Prostate gland (tissue), 2 donors: ENCODE measurements around the gene TRIM56. TPM values are rescaled to one million over a fixed set of nuclear protein-coding genes. Genes with fewer than 3 reads are reported as not detected.
A peak's percentile ranks its signal among the peaks of the same experiment; 100 is the strongest.
"Not testable (repeated sequence)": the region's sequence is repeated elsewhere in the genome, so short reads cannot be mapped to it uniquely, and the experiment has no call there.

Source experiments
- DNase-seq: peaks from one replicate; pipeline ENCODE4 v3.0.0-alpha.2; 2019; ENCODE audit warnings: low spot score
- H3K27ac ChIP-seq, 2 donors: fragments of 200-600 bp; sonication (generic); 2 replicates each; pipeline ENCODE4 v1.5.1; 2017 to 2019
- H3K27me3 ChIP-seq: fragments of 200-600 bp; sonication (generic); replicated peaks from 2 replicates; pipeline ENCODE4 v1.5.1; 2019; ENCODE audit not compliant: insufficient read depth
- H3K36me3 ChIP-seq, 2 donors: fragments of 200-600 bp; sonication (generic); 1 replicate in 1 of 2; 2 replicates in 1 of 2; pipeline versions ENCODE4 v1.5.1 to v1.8.1; 2017 to 2019
- H3K4me1 ChIP-seq: fragments of 200-600 bp; sonication (generic); replicated peaks from 2 replicates; pipeline ENCODE4 v1.5.1; 2019
- H3K4me3 ChIP-seq, 2 donors: fragments of 200-600 bp; sonication (generic); 2 replicates each; pipeline ENCODE4 v1.5.1; 2017 to 2019
- H3K9me3 ChIP-seq: fragments of 200-600 bp; sonication (generic); 2 replicates; pipeline ENCODE4 v1.5.1; 2017
- POLR2A ChIP-seq: fragments of 450-650 bp; IDR thresholded peaks from one replicate; pipeline ENCODE4 v1.6.1; 2016; ENCODE audit warnings: antibody characterized with exemption, mild to moderate bottlenecking
- POLR2AphosphoS5 ChIP-seq: sonication (generic); formaldehyde crosslinking; IDR thresholded peaks from one replicate; pipeline ENCODE4 v1.6.1; 2017; ENCODE audit warnings: antibody characterized with exemption
- WGBS: methylation state at CpG from one replicate; pipeline ENCODE4 v1.1.5; 2018; 5-methylcytosine and 5-hydroxymethylcytosine counted together
- intact Hi-C: fragments of 100-400 bp; cut with DNase I; formaldehyde crosslinking; loops from one replicate; pipeline ENCODE4 v1.14.2; 2022
- total RNA-seq, 2 donors: library from RNA; depleted of rRNA; stranded (reverse); fragments of >200 nt; gene quantifications; one replicate each; pipeline ENCODE4 v1.1.0, GENCODE V29; 2016
- TF ChIP-seq, protein P1 (sequence below), 4 experiments: fragments of 200-600 bp in 2 of 4; fragments of 450-650 bp in 2 of 4; sonication (generic) in 2 of 4; IDR thresholded peaks; 1 replicate in 3 of 4; 2 replicates in 1 of 4; pipeline ENCODE4 v1.5.1; 2016 to 2019; ENCODE audit warnings: antibody characterized with exemption in 4 of 4, mild to moderate bottlenecking in 2 of 4, moderate library complexity in 2 of 4

TRIM56 gene
- total RNA-seq, 2 donors from 2014 or later = 32.0 to 36.1 TPM

GRCh38 chr7:101120315-101120714 lies 35.0 kb downstream of the TRIM56 start:
- H3K9me3 ChIP-seq = no peaks in the 10 kb centered on the region
- H3K27me3 ChIP-seq = no peaks in the 10 kb centered on the region
- WGBS = 73% methylated on average over 4 of the region's 4 CpGs
- no peak for TF ChIP-seq POLR2AphosphoS5
- TF ChIP-seq, protein P1, sequence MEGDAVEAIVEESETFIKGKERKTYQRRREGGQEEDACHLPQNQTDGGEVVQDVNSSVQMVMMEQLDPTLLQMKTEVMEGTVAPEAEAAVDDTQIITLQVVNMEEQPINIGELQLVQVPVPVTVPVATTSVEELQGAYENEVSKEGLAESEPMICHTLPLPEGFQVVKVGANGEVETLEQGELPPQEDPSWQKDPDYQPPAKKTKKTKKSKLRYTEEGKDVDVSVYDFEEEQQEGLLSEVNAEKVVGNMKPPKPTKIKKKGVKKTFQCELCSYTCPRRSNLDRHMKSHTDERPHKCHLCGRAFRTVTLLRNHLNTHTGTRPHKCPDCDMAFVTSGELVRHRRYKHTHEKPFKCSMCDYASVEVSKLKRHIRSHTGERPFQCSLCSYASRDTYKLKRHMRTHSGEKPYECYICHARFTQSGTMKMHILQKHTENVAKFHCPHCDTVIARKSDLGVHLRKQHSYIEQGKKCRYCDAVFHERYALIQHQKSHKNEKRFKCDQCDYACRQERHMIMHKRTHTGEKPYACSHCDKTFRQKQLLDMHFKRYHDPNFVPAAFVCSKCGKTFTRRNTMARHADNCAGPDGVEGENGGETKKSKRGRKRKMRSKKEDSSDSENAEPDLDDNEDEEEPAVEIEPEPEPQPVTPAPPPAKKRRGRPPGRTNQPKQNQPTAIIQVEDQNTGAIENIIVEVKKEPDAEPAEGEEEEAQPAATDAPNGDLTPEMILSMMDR (IDR thresholded peaks at IDR 0.05) = no peak
- TF ChIP-seq POLR2A = no peak
- H3K4me3 ChIP-seq = no peak overlapping the region
- intact Hi-C loops = no loop called here
- no peaks in the 10 kb centered on the region for H3K36me3 ChIP-seq
- H3K4me1 ChIP-seq = no peaks in the 10 kb centered on the region
- H3K27ac ChIP-seq = no peak overlapping the region
- no peak for DNase-seq

- H3K27ac ChIP-seq = peak overlapping the region; percentile 72 to 74
- H3K36me3 ChIP-seq, H3K27me3 ChIP-seq, H3K4me1 ChIP-seq, intact Hi-C loops, H3K9me3 ChIP-seq, DNase-seq, H3K4me3 ChIP-seq: not testable (repeated sequence)
- 66% methylated on average over 9 of the region's 9 CpGs for WGBS
Observed at GRCh38 chr7:101121631-101121990, 36.3 kb downstream of the TRIM56 start.

GRCh38 chr7:101121991-101122932 lies 37.0 kb downstream of the TRIM56 start:
- peak; percentile 56 for TF ChIP-seq POLR2AphosphoS5
- TF ChIP-seq, protein P1 (IDR thresholded peaks at IDR 0.05) = no peak
- DNase-seq = no peak
- H3K4me3 ChIP-seq = peak overlapping the region in 1 of 2 donors; percentile 13
- H3K27me3 ChIP-seq = no peaks in the 10 kb centered on the region
- peak overlapping the region; percentile 72 to 74 for H3K27ac ChIP-seq
- no peaks in the 10 kb centered on the region for H3K4me1 ChIP-seq
- H3K36me3 ChIP-seq = no peaks in the 10 kb centered on the region
- no peaks in the 10 kb centered on the region for H3K9me3 ChIP-seq
- 47% methylated on average over 17 of the region's 17 CpGs for WGBS
- intact Hi-C loops = no loop called here

DNA sequence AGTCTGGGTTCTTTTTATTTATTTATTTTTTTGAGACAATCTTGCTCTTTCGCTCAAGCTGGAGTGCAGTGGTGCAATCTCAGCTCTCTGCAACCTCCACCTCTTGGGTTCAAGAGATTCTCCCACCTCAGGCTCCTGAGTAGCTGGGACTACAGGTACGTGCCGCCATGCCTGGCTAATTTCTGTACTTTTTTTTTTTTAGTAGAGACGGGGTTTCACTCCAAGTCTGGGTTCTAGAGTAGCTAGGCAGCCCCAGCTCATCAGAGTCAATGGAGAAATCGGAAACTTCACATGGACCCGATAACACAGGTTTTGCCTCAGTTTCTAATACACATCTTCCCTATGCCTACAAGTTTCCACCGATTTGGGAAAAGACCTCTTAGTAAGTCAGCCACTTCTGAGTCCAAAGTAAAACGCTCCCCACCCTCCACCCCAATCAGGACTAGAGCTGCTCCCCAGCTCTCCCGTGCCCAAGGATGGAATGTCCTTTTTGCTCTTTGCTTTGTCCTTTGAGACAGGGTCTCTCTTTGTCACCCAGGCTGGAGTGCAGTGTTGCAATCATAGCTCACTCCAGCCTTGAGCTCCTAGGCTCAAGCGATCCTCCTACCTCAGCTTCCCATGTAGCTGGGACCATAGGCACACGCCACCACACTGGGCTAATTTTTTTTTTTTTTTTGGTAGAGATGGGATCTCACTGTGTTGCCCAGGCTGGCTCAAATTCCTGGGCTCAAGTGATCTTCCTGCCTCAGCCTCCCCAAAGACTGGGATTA lies 37.8 kb downstream of the TRIM56 start:
- peak overlapping the region; percentile 72 to 74 for H3K27ac ChIP-seq
- H3K4me3 ChIP-seq = no peak overlapping the region
- H3K27me3 ChIP-seq = no peaks in the 10 kb centered on the region
- no peaks in the 10 kb centered on the region for H3K36me3 ChIP-seq
- intact Hi-C loops = no loop called here
- no peaks in the 10 kb centered on the region for H3K9me3 ChIP-seq
- WGBS = 91% methylated on average over 11 of the region's 11 CpGs
- TF ChIP-seq POLR2AphosphoS5 = no peak
- TF ChIP-seq, protein P1 (IDR thresholded peaks at IDR 0.05) = no peak
- TF ChIP-seq POLR2A = no peak
- no peak for DNase-seq
- no peaks in the 10 kb centered on the region for H3K4me1 ChIP-seq

DNA sequence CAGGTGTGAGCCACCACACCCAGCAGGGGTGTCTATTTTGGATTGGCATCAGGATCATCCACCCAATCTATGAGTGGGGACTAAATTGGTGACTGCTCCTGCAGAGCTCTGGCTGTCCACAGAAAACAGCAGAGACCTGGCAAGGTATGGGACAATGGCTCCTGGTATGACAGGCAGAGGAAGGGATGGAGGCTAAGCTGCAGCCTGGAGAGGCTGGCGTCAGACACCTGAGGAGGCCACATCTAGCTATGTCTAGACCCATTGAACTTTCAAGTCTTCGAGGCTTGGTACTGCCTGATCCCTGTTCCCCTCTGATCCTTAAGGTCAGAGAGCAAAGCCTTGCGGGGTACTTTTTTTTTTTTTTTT lies 38.4 kb downstream of the TRIM56 start:
- 93% methylated on average over 3 of the region's 3 CpGs for WGBS
- no peaks in the 10 kb centered on the region for H3K4me1 ChIP-seq

More for the DNA sequence above, 38.4 kb downstream of the TRIM56 start:
- DNase-seq = no peak
- Histone ChIP-seq H3K27ac (no peak overlapping the region), H3K36me3 (no peaks in the 10 kb centered on the region), H3K9me3 (no peaks in the 10 kb centered on the region), H3K27me3 (no peaks in the 10 kb centered on the region), H3K4me3 (no peak overlapping the region)
- TF ChIP-seq POLR2AphosphoS5 = no peak
- no peak for TF ChIP-seq POLR2A
- TF ChIP-seq, protein P1 (IDR thresholded peaks at IDR 0.05) = no peak
- intact Hi-C loops = no loop called here
